HG03378 (cell line): ENCODE results near the gene METRN.

Experiments
- ATAC-seq: cut with Tn5 transposase; IDR thresholded peaks from one replicate; pipeline ENCODE4 v1.9.1; 2021; ENCODE audit warnings: mild to moderate bottlenecking, moderate library complexity; ENCODE audit not compliant: unreplicated experiment

The METRN gene

GRCh38 chr16:677316-678190 is 37.4 kb upstream of the METRN start:
- ATAC-seq: no peak

- no peak for ATAC-seq
Observed at GRCh38 chr16:678209-678857, 36.6 kb upstream of the METRN start.

- no peak for ATAC-seq
Observed at GRCh38 chr16:678858-679813, 35.8 kb upstream of the METRN start.

- ATAC-seq: no peak
Observed at GRCh38 chr16:679814-680624, 34.9 kb upstream of the METRN start, which contains the start of gene STUB1. Gene STUB1, plus strand, starts transcription at chr16:680410. Its CDS starts 116 bp downstream, at chr16:680526.

GRCh38 chr16:680625-680945 is 34.3 kb upstream of the METRN start:
- ATAC-seq: no peak

- no peak for ATAC-seq
Observed at GRCh38 chr16:680967-681745, 33.8 kb upstream of the METRN start.

- no peak for ATAC-seq
Observed at GRCh38 chr16:681746-682427, 33.0 kb upstream of the METRN start.

GRCh38 chr16:682493-683395 is 32.2 kb upstream of the METRN start:
- no peak for ATAC-seq

GRCh38 chr16:683396-684070 is 31.4 kb upstream of the METRN start:
- ATAC-seq: no peak

- ATAC-seq: peak; percentile 66
Observed at GRCh38 chr16:684071-684794, 30.7 kb upstream of the METRN start, which contains the start of gene JMJD8. Gene JMJD8, minus strand, starts transcription at chr16:684334. Its CDS starts 15 bp downstream, at chr16:684319.

- ATAC-seq: no peak
Observed at GRCh38 chr16:684961-685696, 29.8 kb upstream of the METRN start.

GRCh38 chr16:685967-686366 is 29.0 kb upstream of the METRN start:
- ATAC-seq: no peak

GRCh38 chr16:686459-687260 is 28.3 kb upstream of the METRN start:
- ATAC-seq: no peak

GRCh38 chr16:687499-687898 is 27.4 kb upstream of the METRN start:
- no peak for ATAC-seq
